SK-N-MC (cell line): ENCODE measurements around the gene CHAT.
A peak's percentile ranks its signal among the peaks of the same experiment; 100 is the strongest.

Experiments used
- DNase-seq: peaks from one replicate; pipeline ENCODE4 v3.0.0-alpha.2; 2011; ENCODE audit warnings: low read depth, low spot score
- H3K27ac ChIP-seq: fragments of 200-600 bp; sonication (generic); 2 replicates; pipeline ENCODE4 v1.5.1; 2016; ENCODE audit warnings: mixed run types
- H3K36me3 ChIP-seq: fragments of 200-600 bp; sonication (generic); 2 replicates; pipeline ENCODE4 v1.6.1; 2017; ENCODE audit warnings: antibody characterized with exemption, low read length, mixed read lengths; ENCODE audit not compliant: insufficient read depth
- H3K4me3 ChIP-seq: fragments of 200-600 bp; sonication (generic); 2 replicates; pipeline ENCODE4 v1.5.1; 2016
- H3K9ac ChIP-seq: fragments of 200-600 bp; sonication (generic); 2 replicates; pipeline ENCODE4 v1.8.0; 2017; ENCODE audit warnings: mixed run types, mixed read lengths; ENCODE audit not compliant: insufficient read length
- H3K9me3 ChIP-seq: fragments of 200-600 bp; sonication (generic); 2 replicates; pipeline ENCODE4 v1.6.1; 2017; ENCODE audit warnings: low read depth, mild to moderate bottlenecking, antibody characterized with exemption, low read length, moderate library complexity, mixed read lengths
- EZH2 ChIP-seq: fragments of 200-600 bp; sonication (generic); IDR thresholded peaks from one replicate; pipeline ENCODE4 v1.6.1; 2017; ENCODE audit warnings: antibody characterized with exemption
- FOXP2 ChIP-seq: optimal IDR thresholded peaks from 2 replicates; pipeline ENCODE3; 2011; ENCODE audit warnings: mild to moderate bottlenecking, moderate library complexity; ENCODE audit not compliant: insufficient read depth; ENCODE audit errors: extremely low read length, control extremely low read depth
- POLR2AphosphoS5 ChIP-seq: IDR thresholded peaks from 2 replicates; pipeline ENCODE4 v1.6.1; 2012; ENCODE audit warnings: mild to moderate bottlenecking, low read depth, low read length, borderline replicate concordance

The CHAT gene

DNA sequence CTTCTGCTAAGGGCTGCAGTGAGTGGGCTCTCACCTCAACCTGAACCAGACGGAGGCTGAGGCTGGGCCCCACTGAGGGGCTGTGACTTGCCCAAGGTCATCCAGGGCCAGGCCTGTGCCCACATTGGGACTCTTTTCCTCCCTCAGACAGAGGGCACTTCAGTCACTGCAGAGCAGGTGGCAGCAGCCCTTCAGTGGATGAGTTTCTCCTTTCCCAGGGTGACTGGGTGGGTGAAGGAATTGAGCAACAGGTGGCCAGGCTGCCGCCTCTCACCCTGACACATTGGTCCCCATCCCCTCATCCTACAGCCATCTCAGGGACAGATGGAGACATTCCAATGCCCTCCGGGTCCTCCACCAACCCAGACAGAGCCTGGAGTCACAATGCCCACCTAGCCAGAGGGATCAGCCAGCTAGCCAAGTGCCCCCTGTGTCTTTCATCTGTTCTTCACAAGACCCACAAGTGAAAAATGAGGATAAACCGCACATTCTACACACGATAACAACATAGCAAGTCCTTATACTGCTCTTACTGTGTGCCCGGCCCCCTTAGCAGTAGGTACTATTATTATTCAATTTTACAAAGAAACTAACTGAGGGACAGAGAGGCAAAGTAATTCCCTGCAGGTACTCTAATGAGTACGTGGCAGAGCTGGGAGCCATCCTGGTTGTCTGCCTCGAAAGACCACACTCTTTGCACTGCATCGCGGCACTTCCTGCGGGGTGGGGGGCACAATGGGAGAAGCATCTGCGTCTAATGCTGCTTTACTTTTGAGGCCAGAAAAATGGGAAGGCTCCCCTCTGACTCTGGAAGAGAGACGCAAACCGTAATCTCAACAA lies 5.5 kb upstream of the CHAT start:
- H3K4me3 ChIP-seq: no peak overlapping the region
- no peaks in the 10 kb centered on the region for H3K36me3 ChIP-seq
- H3K27ac ChIP-seq: no peak overlapping the region
- no peak for DNase-seq
- H3K9ac ChIP-seq: no peak overlapping the region
- no peak for TF ChIP-seq POLR2AphosphoS5
- no peak for TF ChIP-seq EZH2
- TF ChIP-seq FOXP2: no peak
- no peaks in the 10 kb centered on the region for H3K9me3 ChIP-seq

DNA sequence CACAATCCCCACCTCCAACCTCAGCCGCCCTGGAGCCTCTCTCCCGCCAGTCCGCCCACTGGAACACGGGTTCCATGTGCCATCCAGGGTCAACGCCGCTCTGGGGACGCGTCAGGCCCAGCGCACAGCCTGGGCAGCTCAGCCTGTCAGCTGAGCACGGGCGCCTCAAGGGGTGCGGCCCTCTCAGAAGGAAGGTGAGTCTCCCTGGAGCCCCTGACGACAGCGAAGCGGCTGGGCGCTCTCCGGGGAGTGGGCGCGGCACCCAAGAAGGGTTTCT lies 4.9 kb upstream of the CHAT start:
- no peak overlapping the region for H3K27ac ChIP-seq
- no peaks in the 10 kb centered on the region for H3K9me3 ChIP-seq
- no peak overlapping the region for H3K9ac ChIP-seq
- H3K36me3 ChIP-seq: no peaks in the 10 kb centered on the region
- no peak for DNase-seq
- TF ChIP-seq POLR2AphosphoS5 (no peak), FOXP2 (no peak), EZH2 (no peak)
- H3K4me3 ChIP-seq: peak overlapping the region; percentile 68

DNA sequence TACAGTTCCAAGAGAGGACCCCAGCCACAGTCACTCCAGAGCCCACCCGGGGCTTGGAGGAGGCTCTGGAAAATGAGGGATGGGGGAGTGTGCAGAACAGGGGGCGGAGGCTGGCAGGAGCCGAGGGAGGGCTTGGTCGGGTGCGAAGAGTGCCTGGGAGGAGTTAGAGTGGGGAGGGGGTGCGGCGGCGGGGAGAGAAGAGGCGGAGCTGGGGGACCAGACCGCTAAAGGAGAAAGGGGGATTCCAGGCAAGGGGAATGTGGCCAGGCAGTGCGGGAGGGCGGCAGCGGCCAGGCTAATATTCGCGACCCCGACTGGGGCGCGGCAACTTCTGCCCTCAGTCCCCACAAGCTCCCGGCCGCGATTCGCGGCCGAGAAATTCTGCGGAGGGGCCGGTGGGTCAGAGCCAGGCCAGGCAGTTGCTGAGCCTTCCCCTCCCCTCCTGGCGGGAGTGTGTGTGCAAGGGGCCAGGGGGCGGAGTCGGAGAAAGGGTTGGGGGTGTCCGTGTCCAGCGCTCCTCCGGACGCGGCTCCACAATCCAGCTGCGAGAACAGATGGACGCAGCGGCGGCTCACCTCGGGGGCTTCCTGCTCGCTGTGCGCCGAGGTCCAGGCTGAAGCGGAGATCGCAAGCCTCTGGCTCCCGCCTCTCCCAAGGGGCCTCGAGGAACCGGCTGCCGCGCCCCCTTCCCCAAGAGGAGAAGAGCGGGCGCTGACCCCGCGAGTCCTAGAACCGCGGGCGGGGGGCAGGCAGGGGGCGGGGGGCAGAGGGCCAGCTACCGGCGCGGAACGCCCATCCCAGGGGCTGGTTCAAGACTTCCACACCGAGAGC lies 4.3 kb upstream of the CHAT start:
- H3K9me3 ChIP-seq: no peaks in the 10 kb centered on the region
- H3K36me3 ChIP-seq: no peaks in the 10 kb centered on the region
- H3K9ac ChIP-seq: no peak overlapping the region
- H3K27ac ChIP-seq: no peak overlapping the region
- no peak for TF ChIP-seq EZH2
- TF ChIP-seq FOXP2: no peak
- no peak for TF ChIP-seq POLR2AphosphoS5
- no peak for DNase-seq
- H3K4me3 ChIP-seq: peak overlapping the region; percentile 68

DNA sequence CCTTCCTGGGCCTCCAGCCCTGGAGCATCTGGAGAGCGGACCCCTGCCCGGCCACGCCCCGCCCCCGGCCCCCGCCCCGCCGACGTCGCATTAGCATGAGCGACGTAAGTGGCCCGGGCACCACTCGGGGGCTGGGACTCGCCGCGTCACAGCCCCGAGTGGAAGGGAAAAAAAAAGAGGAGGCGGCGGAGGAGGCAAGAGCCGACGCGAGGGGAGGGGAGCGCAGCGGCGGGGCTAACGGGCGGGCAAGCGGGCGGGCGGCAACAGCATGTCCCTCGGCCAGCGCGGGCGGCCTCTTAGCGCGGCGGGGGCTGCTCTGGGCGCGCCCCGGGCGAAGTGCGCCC lies 3.8 kb upstream of the CHAT start, which contains the start of gene SLC18A3:
Gene SLC18A3, plus strand, starts transcription at position 197 of the 344 bp plus-strand sequence. CDS start 431 bp downstream, outside the sequence.
- Histone ChIP-seq H3K4me3 (peak within 1 kb of the TSS; percentile 68), H3K9me3 (no peaks in the 10 kb centered on the region), H3K27ac (no peak within 1 kb of the TSS), H3K9ac (no peak within 1 kb of the TSS), H3K36me3 (no peaks in the 10 kb centered on the region)
- TF ChIP-seq FOXP2: no peak
- no peak for TF ChIP-seq EZH2
- TF ChIP-seq POLR2AphosphoS5: no peak
- no peak for DNase-seq

DNA sequence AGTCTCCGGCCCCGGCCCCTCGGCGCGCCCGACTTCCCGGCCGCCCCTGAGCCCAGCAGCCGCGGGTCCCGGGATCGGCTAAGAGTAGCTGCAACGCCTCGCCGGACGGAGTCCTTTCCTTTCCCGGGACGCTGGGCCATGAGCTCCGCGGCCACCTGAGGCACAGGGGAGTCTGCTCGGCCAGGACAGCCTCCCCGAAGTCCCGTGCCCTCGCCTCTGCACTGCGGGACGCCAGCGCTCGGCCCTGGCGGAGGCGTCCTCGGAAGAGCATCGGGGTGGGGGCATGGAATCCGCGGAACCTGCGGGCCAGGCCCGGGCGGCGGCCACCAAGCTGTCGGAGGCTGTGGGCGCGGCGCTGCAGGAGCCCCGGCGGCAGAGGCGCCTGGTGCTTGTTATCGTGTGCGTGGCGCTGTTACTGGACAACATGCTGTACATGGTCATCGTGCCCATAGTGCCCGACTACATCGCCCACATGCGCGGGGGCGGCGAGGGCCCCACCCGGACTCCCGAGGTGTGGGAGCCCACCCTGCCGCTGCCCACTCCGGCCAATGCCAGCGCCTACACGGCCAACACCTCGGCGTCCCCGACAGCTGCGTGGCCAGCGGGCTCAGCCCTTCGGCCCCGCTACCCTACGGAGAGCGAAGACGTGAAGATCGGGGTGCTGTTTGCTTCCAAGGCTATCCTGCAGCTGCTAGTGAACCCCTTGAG lies 3.2 kb upstream of the CHAT start:
- TF ChIP-seq POLR2AphosphoS5 (no peak), EZH2 (no peak), FOXP2 (no peak)
- H3K9me3 ChIP-seq: no peaks in the 10 kb centered on the region
- peak overlapping the region; percentile 68 for H3K4me3 ChIP-seq
- DNase-seq: no peak
- H3K36me3 ChIP-seq: no peaks in the 10 kb centered on the region
- no peak overlapping the region for H3K27ac ChIP-seq
- no peak overlapping the region for H3K9ac ChIP-seq

DNA sequence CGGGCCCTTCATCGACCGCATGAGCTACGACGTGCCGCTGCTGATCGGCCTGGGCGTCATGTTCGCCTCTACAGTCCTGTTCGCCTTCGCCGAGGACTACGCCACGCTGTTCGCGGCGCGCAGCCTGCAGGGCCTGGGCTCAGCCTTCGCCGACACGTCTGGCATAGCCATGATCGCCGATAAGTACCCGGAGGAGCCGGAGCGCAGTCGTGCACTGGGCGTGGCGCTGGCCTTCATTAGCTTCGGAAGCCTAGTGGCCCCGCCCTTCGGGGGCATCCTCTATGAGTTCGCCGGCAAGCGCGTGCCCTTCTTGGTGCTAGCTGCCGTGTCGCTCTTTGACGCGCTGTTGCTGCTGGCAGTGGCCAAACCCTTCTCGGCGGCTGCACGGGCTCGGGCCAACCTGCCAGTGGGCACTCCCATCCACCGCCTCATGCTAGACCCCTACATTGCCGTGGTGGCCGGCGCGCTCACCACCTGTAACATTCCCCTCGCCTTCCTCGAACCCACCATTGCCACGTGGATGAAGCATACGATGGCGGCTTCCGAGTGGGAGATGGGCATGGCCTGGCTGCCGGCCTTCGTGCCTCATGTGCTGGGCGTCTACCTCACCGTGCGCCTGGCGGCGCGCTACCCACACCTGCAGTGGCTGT lies 2.5 kb upstream of the CHAT start:
- no peak overlapping the region for H3K9ac ChIP-seq
- H3K27ac ChIP-seq: no peak overlapping the region
- no peak for TF ChIP-seq FOXP2
- TF ChIP-seq EZH2: no peak
- TF ChIP-seq POLR2AphosphoS5: no peak
- DNase-seq: no peak
- H3K4me3 ChIP-seq: peak overlapping the region; percentile 68; the same call in 1 of the 2 replicates
- no peaks in the 10 kb centered on the region for H3K36me3 ChIP-seq
- no peaks in the 10 kb centered on the region for H3K9me3 ChIP-seq

DNA sequence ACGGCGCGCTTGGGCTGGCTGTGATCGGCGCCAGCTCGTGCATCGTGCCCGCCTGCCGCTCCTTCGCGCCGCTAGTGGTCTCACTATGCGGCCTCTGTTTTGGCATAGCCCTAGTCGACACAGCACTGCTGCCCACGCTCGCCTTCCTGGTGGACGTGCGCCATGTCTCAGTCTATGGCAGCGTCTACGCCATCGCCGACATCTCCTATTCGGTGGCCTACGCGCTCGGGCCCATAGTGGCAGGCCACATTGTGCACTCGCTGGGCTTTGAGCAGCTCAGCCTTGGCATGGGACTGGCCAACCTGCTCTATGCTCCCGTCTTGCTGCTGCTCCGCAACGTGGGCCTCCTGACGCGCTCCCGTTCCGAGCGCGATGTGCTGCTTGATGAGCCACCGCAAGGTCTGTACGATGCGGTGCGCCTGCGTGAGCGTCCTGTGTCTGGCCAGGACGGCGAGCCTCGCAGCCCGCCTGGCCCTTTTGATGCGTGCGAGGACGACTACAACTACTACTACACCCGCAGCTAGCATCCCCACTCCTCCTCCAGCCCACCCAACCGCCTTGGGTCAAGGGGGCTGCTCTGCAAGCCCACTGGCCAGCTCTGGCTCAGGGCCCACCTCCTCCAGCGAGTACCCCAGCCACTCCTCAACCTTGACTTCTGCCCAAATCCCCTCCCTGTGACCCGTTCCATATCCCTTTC lies 1.9 kb upstream of the CHAT start:
- Histone ChIP-seq H3K27ac (no peak overlapping the region), H3K9me3 (no peaks in the 10 kb centered on the region), H3K4me3 (no peak overlapping the region), H3K9ac (no peak overlapping the region), H3K36me3 (no peaks in the 10 kb centered on the region)
- DNase-seq: no peak
- TF ChIP-seq EZH2: no peak
- no peak for TF ChIP-seq FOXP2
- TF ChIP-seq POLR2AphosphoS5: no peak
